GM12865 (cell line): ENCODE data around the gene ITLN2.
"Not testable (repeated sequence)": the region's sequence is repeated elsewhere in the genome, so short reads cannot be mapped to it uniquely, and the experiment has no call there.

Source experiments
- DNase-seq: peaks from one replicate; pipeline ENCODE4 v3.0.0; 2010; ENCODE audit warnings: low read depth
- H3K4me3 ChIP-seq: 2 replicates; pipeline ENCODE4 v1.5.1; 2011; ENCODE audit warnings: mild to moderate bottlenecking, low read depth, low read length, control low read depth
- TF ChIP-seq, protein P1 (sequence below): IDR thresholded peaks from 2 replicates; pipeline ENCODE4 v1.5.1; 2011; ENCODE audit warnings: low read length, control low read depth, low read depth, inconsistent platforms; ENCODE audit not compliant: insufficient read depth; ENCODE audit errors: missing control alignments

Gene ITLN2

DNA sequence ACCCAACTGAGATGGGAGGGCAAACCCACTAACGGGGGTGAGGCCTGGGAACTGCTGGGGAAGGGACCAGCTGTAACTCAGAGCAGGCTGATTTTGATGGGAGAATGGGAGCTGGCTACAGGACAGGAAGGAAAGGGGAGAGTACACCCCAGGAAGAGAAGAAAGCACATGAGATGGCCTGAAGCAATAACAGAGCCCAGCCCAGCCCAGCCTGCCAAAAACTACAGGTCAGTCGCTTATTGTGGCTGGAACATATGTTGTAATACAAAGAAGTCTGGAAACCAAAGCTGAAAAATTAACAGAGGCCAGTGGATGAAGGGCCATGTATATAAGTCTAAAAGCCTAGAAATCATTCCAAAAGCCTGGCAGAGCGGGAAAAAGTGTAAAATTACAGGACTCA, 1.6 kb downstream of the ITLN2 start:
- TF ChIP-seq, protein P1, sequence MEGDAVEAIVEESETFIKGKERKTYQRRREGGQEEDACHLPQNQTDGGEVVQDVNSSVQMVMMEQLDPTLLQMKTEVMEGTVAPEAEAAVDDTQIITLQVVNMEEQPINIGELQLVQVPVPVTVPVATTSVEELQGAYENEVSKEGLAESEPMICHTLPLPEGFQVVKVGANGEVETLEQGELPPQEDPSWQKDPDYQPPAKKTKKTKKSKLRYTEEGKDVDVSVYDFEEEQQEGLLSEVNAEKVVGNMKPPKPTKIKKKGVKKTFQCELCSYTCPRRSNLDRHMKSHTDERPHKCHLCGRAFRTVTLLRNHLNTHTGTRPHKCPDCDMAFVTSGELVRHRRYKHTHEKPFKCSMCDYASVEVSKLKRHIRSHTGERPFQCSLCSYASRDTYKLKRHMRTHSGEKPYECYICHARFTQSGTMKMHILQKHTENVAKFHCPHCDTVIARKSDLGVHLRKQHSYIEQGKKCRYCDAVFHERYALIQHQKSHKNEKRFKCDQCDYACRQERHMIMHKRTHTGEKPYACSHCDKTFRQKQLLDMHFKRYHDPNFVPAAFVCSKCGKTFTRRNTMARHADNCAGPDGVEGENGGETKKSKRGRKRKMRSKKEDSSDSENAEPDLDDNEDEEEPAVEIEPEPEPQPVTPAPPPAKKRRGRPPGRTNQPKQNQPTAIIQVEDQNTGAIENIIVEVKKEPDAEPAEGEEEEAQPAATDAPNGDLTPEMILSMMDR = no peak

DNA sequence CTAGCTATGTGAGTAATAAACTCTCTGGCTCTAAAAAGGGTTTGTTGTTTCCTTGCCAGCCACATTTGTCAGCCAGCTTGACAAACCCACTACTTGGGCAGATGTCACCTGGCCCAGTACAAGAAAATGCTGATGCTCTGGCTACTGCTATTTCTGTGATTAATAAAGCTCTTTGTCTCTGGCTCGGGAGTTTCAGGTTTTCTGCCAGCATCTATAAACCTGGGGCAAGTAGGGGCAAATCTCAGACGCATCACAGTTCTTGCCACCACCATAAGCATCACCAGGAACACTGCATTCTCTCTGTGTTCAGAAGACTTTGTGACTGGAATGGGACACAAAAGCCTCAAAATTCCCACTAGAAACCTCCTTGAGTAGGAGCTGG, 2.5 kb downstream of the ITLN2 start:
- TF ChIP-seq, protein P1 = no peak
- H3K4me3 ChIP-seq = no peak overlapping the region
- DNase-seq = no peak

More for the DNA sequence above, 1.6 kb downstream of the ITLN2 start:
- no peak for DNase-seq
- no peak overlapping the region for H3K4me3 ChIP-seq

DNA sequence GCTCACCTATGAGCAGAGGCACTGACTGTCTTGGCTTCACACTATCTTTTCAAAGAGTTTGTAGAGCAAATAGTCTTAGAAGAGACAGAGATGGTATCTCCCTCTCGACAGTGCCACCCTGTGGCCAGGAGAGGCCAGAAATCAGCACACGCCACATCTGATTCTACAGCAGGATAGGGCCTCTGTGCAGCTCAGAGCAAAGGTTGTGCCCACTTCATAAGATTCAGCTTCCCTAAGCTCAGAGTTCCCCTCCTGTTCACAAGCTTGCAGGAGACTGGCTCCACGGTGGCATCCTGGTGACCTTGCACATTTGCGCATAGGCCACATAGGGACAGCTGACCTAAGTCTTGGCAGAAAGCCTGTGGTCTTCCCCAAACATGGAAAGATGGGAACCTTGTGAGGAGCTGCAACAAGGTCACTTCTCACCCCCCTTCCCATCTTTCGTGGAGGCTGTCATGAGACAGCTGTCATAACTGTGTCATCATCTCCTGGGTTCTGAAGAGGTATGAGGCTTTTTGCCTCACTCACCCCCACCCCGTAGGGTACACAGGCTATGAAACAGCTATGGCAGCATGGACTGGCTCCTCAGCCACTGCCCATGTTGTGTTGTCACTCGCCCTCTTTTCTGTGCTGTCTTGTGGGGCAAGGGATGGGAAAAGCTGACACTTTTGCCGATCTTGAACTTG, 3.0 kb downstream of the ITLN2 start:
- TF ChIP-seq, protein P1 = peak; percentile 86
- peak; percentile 79 for DNase-seq
- no peak overlapping the region for H3K4me3 ChIP-seq

DNA sequence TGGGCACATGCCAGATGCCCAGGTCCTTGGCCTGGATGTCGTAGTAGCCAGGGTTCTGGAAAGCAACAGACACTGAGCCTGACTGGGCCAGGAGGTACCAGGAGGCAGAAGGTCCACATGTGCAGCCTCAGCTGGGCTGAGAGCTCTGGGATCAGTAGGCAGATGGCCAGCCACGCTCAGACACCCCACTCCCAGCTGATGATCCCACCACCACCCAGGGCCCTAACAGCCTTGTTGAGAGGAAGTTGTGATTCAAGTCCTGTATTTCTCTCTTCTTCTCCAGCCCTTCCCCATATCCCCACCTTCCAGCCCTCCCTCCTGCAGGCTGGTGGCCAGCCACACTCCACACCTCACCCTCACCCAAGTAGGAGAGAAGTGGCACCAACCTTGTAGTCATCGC, 4.0 kb downstream of the ITLN2 start:
- TF ChIP-seq, protein P1 = no peak
- H3K4me3 ChIP-seq = no peak overlapping the region
- DNase-seq = no peak

DNA sequence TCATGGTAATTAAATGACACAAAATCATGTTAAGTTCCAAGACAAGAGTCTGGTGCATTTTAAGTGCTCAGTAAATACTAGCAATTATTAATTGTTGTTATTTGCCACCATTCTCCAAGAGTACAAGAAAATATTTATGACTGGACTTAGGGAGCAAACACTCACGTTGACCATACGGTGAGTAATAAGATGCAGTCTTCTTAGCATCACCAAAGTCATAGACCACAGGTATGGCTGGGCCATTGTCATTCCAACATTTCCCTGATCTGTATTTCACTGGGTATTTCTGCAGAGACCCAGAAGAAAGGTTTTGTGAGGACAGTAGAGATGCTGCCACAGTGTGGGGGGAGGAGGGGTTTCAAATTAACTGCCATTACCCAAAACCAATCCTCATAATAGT, 4.7 kb downstream of the ITLN2 start:
- TF ChIP-seq, protein P1 = no peak
- no peak overlapping the region for H3K4me3 ChIP-seq
- no peak for DNase-seq

DNA sequence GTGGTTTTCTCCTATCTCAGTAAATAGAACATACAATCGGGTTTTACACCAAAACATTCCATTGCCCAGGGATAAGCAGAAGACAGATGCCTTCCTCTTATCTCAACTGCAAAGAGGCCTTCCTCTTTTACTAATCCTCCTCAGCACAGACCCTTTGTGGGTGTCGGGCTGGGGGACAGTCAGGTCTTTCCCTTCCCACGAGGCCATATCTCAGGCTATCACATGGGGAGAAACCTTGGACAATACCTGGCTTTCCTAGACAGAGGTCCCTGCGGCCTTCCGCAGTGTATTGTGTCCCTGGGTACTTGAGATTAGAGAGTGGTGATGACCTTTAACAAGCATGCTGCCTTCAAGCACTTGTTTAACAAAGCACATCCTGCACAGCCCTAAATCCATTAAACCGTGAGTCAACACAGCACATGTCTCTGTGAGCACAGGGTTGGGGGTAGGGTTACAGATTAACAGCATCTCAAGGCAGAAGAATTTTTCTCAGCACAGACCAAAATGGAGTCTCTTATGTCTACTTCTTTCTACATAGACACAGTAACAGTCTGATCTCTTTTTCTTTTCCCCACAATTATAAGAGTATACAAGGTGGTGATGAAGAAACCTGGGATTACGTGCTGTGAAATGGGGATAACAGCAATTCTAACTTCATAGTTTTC, 5.3 kb downstream of the ITLN2 start:
- not testable (repeated sequence) for DNase-seq, H3K4me3 ChIP-seq

DNA sequence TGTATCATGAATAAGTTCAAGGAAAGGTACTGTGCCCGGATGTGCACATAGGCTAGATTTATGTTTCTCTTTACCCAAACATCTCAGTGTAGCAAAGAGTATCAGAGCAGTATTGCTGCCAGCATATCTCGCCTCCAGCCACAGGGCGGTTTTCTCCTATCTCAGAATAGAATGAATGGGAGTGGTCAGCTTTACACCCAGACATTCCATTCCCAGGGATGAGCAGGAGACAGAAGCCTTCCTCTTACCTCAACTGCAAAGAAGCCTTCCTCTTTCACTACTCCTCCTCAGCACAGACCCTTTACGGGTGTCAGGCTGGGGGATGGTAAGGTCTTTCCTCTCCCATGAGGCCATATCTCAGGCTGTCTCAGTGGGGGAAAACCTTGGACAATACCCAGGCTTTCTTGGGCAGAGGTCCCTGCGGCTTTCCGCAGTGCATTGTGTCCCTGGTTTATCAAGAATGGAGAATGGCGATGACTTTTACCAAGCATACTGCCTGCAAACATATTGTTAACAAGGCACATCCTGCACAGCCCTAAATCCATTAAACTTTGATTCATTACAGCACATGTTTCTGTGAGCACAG, 7.3 kb downstream of the ITLN2 start:
- not testable (repeated sequence) for DNase-seq, H3K4me3 ChIP-seq

DNA sequence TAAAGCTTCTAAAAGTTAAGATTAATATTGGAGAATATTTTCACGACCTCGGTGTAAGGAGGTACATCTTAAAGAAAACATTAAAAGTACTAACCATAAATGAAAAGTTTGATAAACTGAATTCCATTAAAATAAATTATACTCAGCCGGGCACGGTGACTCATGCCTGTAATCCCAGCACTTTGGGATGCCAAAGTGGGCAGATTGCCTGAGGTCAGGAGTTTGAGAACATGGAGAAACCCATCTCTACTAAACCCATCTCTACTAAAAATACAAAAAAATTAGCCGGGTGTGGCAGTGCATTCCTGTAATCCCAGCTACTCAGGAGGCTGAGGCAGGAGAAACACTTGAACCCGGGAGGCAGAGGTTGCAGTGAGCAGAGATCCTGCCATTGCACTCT, 8.7 kb downstream of the ITLN2 start:
- not testable (repeated sequence) for DNase-seq, H3K4me3 ChIP-seq
